ENCODE data around the gene PMS2. TPM values are rescaled to one million over a fixed set of nuclear protein-coding genes. Genes with fewer than 3 reads are reported as not detected.
"Not testable (repeated sequence)": the region's sequence is repeated elsewhere in the genome, so short reads cannot be mapped to it uniquely, and the experiment has no call there.

Gene PMS2
- total RNA-seq, 1 experiment from 2014 or later, result 22.6 TPM

- BruUV-seq (replicated peaks); H3K4me1 Mint-ChIP-seq (ENCODE audit: low read depth, unreplicated experiment); H3K36me3 ChIP-seq (ENCODE audit: control insufficient read depth, insufficient read depth, low read length); H3K36me3 Mint-ChIP-seq (ENCODE audit: insufficient read depth, unreplicated experiment); H3K4me1 ChIP-seq; H3K27me3 ChIP-seq (replicated peaks; ENCODE audit: control insufficient read depth, insufficient read depth, low read length); H3K9me3 Mint-ChIP-seq (ENCODE audit: unreplicated experiment); H3K27me3 Mint-ChIP-seq (ENCODE audit: insufficient read depth, unreplicated experiment); CTCF ChIA-PET; H3K9me3 ChIP-seq; POLR2A ChIA-PET; H3K4me3 Mint-ChIP-seq (ENCODE audit: unreplicated experiment); H3K4me3 ChIP-seq (ENCODE audit: low read depth, low read length); DNase-seq; H3K27ac Mint-ChIP-seq (ENCODE audit: unreplicated experiment); intact Hi-C loops (cut with micrococcal nuclease; ENCODE audit: unreplicated experiment): not testable (repeated sequence)
These were observed 45.6 kb downstream of the PMS2 start for GRCh38 chr7:5963205-5963604.

GRCh38 chr7:5934945-5935450 lies 73.9 kb downstream of the PMS2 start:
- H3K27ac Mint-ChIP-seq (ENCODE audit: unreplicated experiment); H3K4me3 Mint-ChIP-seq (ENCODE audit: unreplicated experiment); POLR2A ChIA-PET; H3K27me3 Mint-ChIP-seq (ENCODE audit: insufficient read depth, unreplicated experiment); BruUV-seq (replicated peaks); H3K9me3 ChIP-seq; H3K36me3 ChIP-seq (ENCODE audit: control insufficient read depth, insufficient read depth, low read length); H3K9me3 Mint-ChIP-seq (ENCODE audit: unreplicated experiment); H3K4me3 ChIP-seq (ENCODE audit: low read depth, low read length); CTCF ChIA-PET; H3K4me1 Mint-ChIP-seq (ENCODE audit: low read depth, unreplicated experiment); H3K36me3 Mint-ChIP-seq (ENCODE audit: insufficient read depth, unreplicated experiment); DNase-seq; H3K4me1 ChIP-seq; H3K27me3 ChIP-seq (replicated peaks; ENCODE audit: control insufficient read depth, insufficient read depth, low read length); intact Hi-C loops (cut with micrococcal nuclease; ENCODE audit: unreplicated experiment): not testable (repeated sequence)

GRCh38 chr7:5931905-5932644 lies 76.8 kb downstream of the PMS2 start:
- H3K27ac Mint-ChIP-seq (ENCODE audit: unreplicated experiment); H3K4me3 ChIP-seq (ENCODE audit: low read depth, low read length); H3K27me3 ChIP-seq (replicated peaks; ENCODE audit: control insufficient read depth, insufficient read depth, low read length); BruUV-seq (replicated peaks); H3K4me3 Mint-ChIP-seq (ENCODE audit: unreplicated experiment); POLR2A ChIA-PET; CTCF ChIA-PET; H3K36me3 Mint-ChIP-seq (ENCODE audit: insufficient read depth, unreplicated experiment); H3K9me3 ChIP-seq; intact Hi-C loops (cut with micrococcal nuclease; ENCODE audit: unreplicated experiment); DNase-seq; H3K27me3 Mint-ChIP-seq (ENCODE audit: insufficient read depth, unreplicated experiment); H3K4me1 ChIP-seq; H3K9me3 Mint-ChIP-seq (ENCODE audit: unreplicated experiment); H3K36me3 ChIP-seq (ENCODE audit: control insufficient read depth, insufficient read depth, low read length); H3K4me1 Mint-ChIP-seq (ENCODE audit: low read depth, unreplicated experiment): not testable (repeated sequence)

GRCh38 chr7:5931250-5931649 lies 77.6 kb downstream of the PMS2 start:
- BruUV-seq (replicated peaks); POLR2A ChIA-PET; H3K27ac Mint-ChIP-seq (ENCODE audit: unreplicated experiment): not testable (repeated sequence)

GRCh38 chr7:5930290-5930689 lies 78.6 kb downstream of the PMS2 start:
- H3K4me3 ChIP-seq (ENCODE audit: low read depth, low read length); intact Hi-C loops (cut with micrococcal nuclease; ENCODE audit: unreplicated experiment); BruUV-seq (replicated peaks); H3K36me3 ChIP-seq (ENCODE audit: control insufficient read depth, insufficient read depth, low read length); CTCF ChIA-PET; H3K4me1 ChIP-seq; POLR2A ChIA-PET; H3K36me3 Mint-ChIP-seq (ENCODE audit: insufficient read depth, unreplicated experiment); H3K4me3 Mint-ChIP-seq (ENCODE audit: unreplicated experiment); H3K27ac Mint-ChIP-seq (ENCODE audit: unreplicated experiment); H3K9me3 Mint-ChIP-seq (ENCODE audit: unreplicated experiment); H3K27me3 Mint-ChIP-seq (ENCODE audit: insufficient read depth, unreplicated experiment); DNase-seq; H3K27me3 ChIP-seq (replicated peaks; ENCODE audit: control insufficient read depth, insufficient read depth, low read length); H3K4me1 Mint-ChIP-seq (ENCODE audit: low read depth, unreplicated experiment); H3K9me3 ChIP-seq: not testable (repeated sequence)

More at GRCh38 chr7:5931250-5931649, 77.6 kb downstream of the PMS2 start:
- H3K4me1 Mint-ChIP-seq (ENCODE audit: low read depth, unreplicated experiment); H3K27me3 Mint-ChIP-seq (ENCODE audit: insufficient read depth, unreplicated experiment); H3K36me3 Mint-ChIP-seq (ENCODE audit: insufficient read depth, unreplicated experiment); H3K4me1 ChIP-seq; DNase-seq; CTCF ChIA-PET; H3K9me3 ChIP-seq; H3K27me3 ChIP-seq (replicated peaks; ENCODE audit: control insufficient read depth, insufficient read depth, low read length); H3K36me3 ChIP-seq (ENCODE audit: control insufficient read depth, insufficient read depth, low read length); H3K9me3 Mint-ChIP-seq (ENCODE audit: unreplicated experiment); H3K4me3 Mint-ChIP-seq (ENCODE audit: unreplicated experiment); H3K4me3 ChIP-seq (ENCODE audit: low read depth, low read length); intact Hi-C loops (cut with micrococcal nuclease; ENCODE audit: unreplicated experiment): not testable (repeated sequence)

GRCh38 chr7:5926263-5926870 lies 82.5 kb downstream of the PMS2 start:
- H3K36me3 ChIP-seq (ENCODE audit: control insufficient read depth, insufficient read depth, low read length); BruUV-seq (replicated peaks); H3K27me3 Mint-ChIP-seq (ENCODE audit: insufficient read depth, unreplicated experiment); H3K4me1 Mint-ChIP-seq (ENCODE audit: low read depth, unreplicated experiment); H3K4me1 ChIP-seq; H3K27me3 ChIP-seq (replicated peaks; ENCODE audit: control insufficient read depth, insufficient read depth, low read length); H3K4me3 Mint-ChIP-seq (ENCODE audit: unreplicated experiment); DNase-seq; H3K4me3 ChIP-seq (ENCODE audit: low read depth, low read length); H3K9me3 ChIP-seq; CTCF ChIA-PET; POLR2A ChIA-PET; H3K9me3 Mint-ChIP-seq (ENCODE audit: unreplicated experiment); H3K36me3 Mint-ChIP-seq (ENCODE audit: insufficient read depth, unreplicated experiment); H3K27ac Mint-ChIP-seq (ENCODE audit: unreplicated experiment); intact Hi-C loops (cut with micrococcal nuclease; ENCODE audit: unreplicated experiment): not testable (repeated sequence)

- POLR2A ChIA-PET; H3K4me3 ChIP-seq (ENCODE audit: low read depth, low read length); H3K4me3 Mint-ChIP-seq (ENCODE audit: unreplicated experiment); H3K27me3 Mint-ChIP-seq (ENCODE audit: insufficient read depth, unreplicated experiment); H3K9me3 ChIP-seq; DNase-seq; H3K4me1 Mint-ChIP-seq (ENCODE audit: low read depth, unreplicated experiment); H3K36me3 Mint-ChIP-seq (ENCODE audit: insufficient read depth, unreplicated experiment); BruUV-seq (replicated peaks); intact Hi-C loops (cut with micrococcal nuclease; ENCODE audit: unreplicated experiment); H3K27me3 ChIP-seq (replicated peaks; ENCODE audit: control insufficient read depth, insufficient read depth, low read length); H3K27ac Mint-ChIP-seq (ENCODE audit: unreplicated experiment); H3K36me3 ChIP-seq (ENCODE audit: control insufficient read depth, insufficient read depth, low read length); CTCF ChIA-PET; H3K9me3 Mint-ChIP-seq (ENCODE audit: unreplicated experiment); H3K4me1 ChIP-seq: not testable (repeated sequence)
These were observed 84.2 kb downstream of the PMS2 start for GRCh38 chr7:5924630-5925029.
